ENCODE data around the gene MCM3AP. TPM values are rescaled to one million over a fixed set of nuclear protein-coding genes. Genes with fewer than 3 reads are reported as not detected.

The MCM3AP gene
- total and polyA plus RNA-seq, 7 donors = 16.9 to 92.8 (median 48.9) TPM

GRCh38 chr21:46252840-46253239 lies 32.6 kb downstream of the MCM3AP start:
- DNase-seq = no peak
- Histone ChIP-seq H3K4me1 (no peaks in the 10 kb centered on the region), H3K4me3 (no peak overlapping the region), H3K36me3 (peaks cover 48 to 98% (median 67%) of the 10 kb centered on the region in 4 donors), H3K27me3 (no peaks in the 10 kb centered on the region), H3K9me3 (no peaks in the 10 kb centered on the region), H3K27ac (no peak overlapping the region)
- intact Hi-C loops (cut with DNase I) = no loop called here
- TF ChIP-seq EP300 (IDR thresholded peaks at IDR 0.05) (no peak), POLR2AphosphoS5 (IDR thresholded peaks at IDR 0.05) (no peak), POLR2A (IDR thresholded peaks at IDR 0.05) (no peak), CTCF (IDR thresholded peaks at IDR 0.05) (no peak)
- WGBS, 2 donors = 82 to 93% methylated on average over 4 of the region's 4 CpGs

- intact Hi-C loops (cut with DNase I) = no loop called here
- TF ChIP-seq EP300 (IDR thresholded peaks at IDR 0.05) = no peak
- no peak for TF ChIP-seq POLR2AphosphoS5 (IDR thresholded peaks at IDR 0.05)
- TF ChIP-seq POLR2A (IDR thresholded peaks at IDR 0.05) = no peak
- no peak for TF ChIP-seq CTCF (IDR thresholded peaks at IDR 0.05)
- Histone ChIP-seq H3K9me3 (no peaks in the 10 kb centered on the region), H3K4me3 (no peak overlapping the region), H3K27me3 (no peaks in the 10 kb centered on the region), H3K27ac (no peak overlapping the region), H3K36me3 (peaks cover 40 to 97% (median 67%) of the 10 kb centered on the region in 4 donors), H3K4me1 (no peaks in the 10 kb centered on the region)
- WGBS, 2 donors = 85 to 96% methylated on average over 6 of the region's 6 CpGs
- no peak for DNase-seq
These were observed 35.2 kb downstream of the MCM3AP start for GRCh38 chr21:46250146-46250725.

DNA sequence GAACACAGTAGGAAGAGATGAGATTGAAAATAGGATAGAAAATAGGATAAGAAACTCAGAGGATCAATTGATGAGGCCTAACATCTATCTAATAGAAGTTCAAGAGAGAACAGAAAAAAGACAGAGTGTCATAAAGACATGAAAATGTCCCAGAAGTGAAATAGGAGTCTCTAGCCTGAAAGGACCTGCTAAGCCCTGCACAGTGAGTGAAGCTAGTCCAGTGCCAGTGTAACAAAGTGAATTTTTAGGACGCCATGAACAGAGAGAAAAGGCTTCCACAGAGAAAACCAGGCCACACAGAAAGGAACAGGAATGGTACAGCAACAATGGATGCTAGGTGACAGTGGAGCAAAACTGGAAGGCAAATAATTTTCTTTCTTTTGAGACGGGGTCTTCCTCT lies 36.6 kb downstream of the MCM3AP start:
- DNase-seq = no peak

DNA sequence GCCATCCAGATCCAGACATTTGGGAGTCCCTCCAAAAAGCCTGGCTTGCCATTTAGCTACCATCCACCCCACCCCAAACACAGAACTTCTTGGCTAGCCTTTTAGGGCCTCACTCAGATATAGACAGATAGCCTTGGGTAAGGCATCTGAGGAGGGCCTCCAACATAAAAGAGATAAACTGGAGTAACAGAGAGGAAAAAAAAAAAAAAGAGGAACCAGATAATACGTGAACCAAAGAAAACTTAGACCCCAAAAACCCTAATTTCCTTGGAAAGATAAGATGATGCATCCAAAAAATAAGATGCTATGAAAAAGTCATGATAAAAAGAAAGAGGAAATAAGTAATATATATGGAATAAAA lies 37.0 kb downstream of the MCM3AP start:
- TF ChIP-seq CTCF (IDR thresholded peaks at IDR 0.05) (no peak), POLR2A (IDR thresholded peaks at IDR 0.05) (no peak), POLR2AphosphoS5 (IDR thresholded peaks at IDR 0.05) (no peak), EP300 (IDR thresholded peaks at IDR 0.05) (no peak)
- intact Hi-C loops (cut with DNase I) = no loop called here
- WGBS, 2 donors = 89 to 92% methylated on average over 1 of the region's 1 CpG
- H3K36me3 ChIP-seq = peaks cover 42 to 97% (median 67%) of the 10 kb centered on the region in 4 donors
- H3K27ac ChIP-seq = no peak overlapping the region
- no peaks in the 10 kb centered on the region for H3K27me3 ChIP-seq
- no peak overlapping the region for H3K4me3 ChIP-seq
- H3K9me3 ChIP-seq = no peaks in the 10 kb centered on the region
- H3K4me1 ChIP-seq = no peaks in the 10 kb centered on the region
- no peak for DNase-seq

More for the DNA sequence above, 36.6 kb downstream of the MCM3AP start:
- Histone ChIP-seq H3K4me1 (no peaks in the 10 kb centered on the region), H3K27me3 (no peaks in the 10 kb centered on the region), H3K9me3 (no peaks in the 10 kb centered on the region), H3K36me3 (peaks cover 42 to 97% (median 67%) of the 10 kb centered on the region in 4 donors), H3K4me3 (no peak overlapping the region), H3K27ac (no peak overlapping the region)
- TF ChIP-seq POLR2AphosphoS5 (IDR thresholded peaks at IDR 0.05) (no peak), CTCF (IDR thresholded peaks at IDR 0.05) (no peak), EP300 (IDR thresholded peaks at IDR 0.05) (no peak), POLR2A (IDR thresholded peaks at IDR 0.05) (no peak)
- intact Hi-C loops (cut with DNase I) = no loop called here
- WGBS, 2 donors = 90 to 93% methylated on average over 2 of the region's 2 CpGs

Data from sigmoid colon (tissue), 7 donors.